SK-N-MC (cell line): ENCODE data around the gene RAB4B.

Experiments used
- EZH2 ChIP-seq: fragments of 200-600 bp; sonication (generic); IDR thresholded peaks from one replicate; pipeline ENCODE4 v1.6.1; 2017; ENCODE audit warnings: antibody characterized with exemption
- POLR2AphosphoS5 ChIP-seq: IDR thresholded peaks from 2 replicates; pipeline ENCODE4 v1.6.1; 2012; ENCODE audit warnings: mild to moderate bottlenecking, low read depth, low read length, borderline replicate concordance

DNA sequence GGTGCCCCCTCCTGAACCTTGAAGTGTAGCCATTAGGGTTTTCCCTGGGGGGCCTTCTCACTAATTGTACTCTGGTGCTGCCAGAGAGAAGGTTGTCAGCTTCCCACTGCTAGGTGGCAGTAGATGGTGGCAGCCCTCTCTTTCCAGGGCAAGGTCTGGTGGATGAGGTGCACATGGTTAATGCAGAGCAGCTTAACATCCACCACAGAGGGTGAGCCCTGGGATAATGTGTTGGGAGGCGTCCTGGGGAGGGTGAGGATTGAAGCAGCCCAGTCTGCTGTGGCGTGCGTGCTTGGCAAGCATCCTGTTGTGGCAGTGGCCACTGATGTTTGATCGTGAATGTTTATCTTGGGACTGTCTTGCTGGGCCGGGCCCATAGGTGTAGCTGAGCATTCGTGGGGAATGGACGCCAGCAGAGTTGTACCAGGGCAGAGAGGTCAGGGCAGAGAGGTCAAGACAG is 26.8 kb downstream of the RAB4B start:
- TF ChIP-seq POLR2AphosphoS5 (no peak), EZH2 (no peak)
